H1 (cell line): ENCODE results near the gene MACROD2. TPM values are rescaled to one million over a fixed set of nuclear protein-coding genes. Genes with fewer than 3 reads are reported as not detected.

Experiments
- CTCF ChIA-PET: fragments of 300-600 bp; sonication (Branson Sonifier 250); formaldehyde crosslinking; loops from one replicate; lab custom pipeline; 2021; ENCODE audit not compliant: partially characterized antibody; lab: Charles Lee
- POLR2A ChIA-PET: fragments of 300-600 bp; sonication (Branson Sonifier 250); formaldehyde crosslinking; loops from one replicate; lab custom pipeline; 2021; ENCODE audit warnings: inconsistent platforms; ENCODE audit not compliant: partially characterized antibody; lab: Charles Lee
- DNase-seq, 2 experiments: peaks; one replicate each; pipeline versions ENCODE4 v3.0.0 to v3.0.0-alpha.2; 2010 to 2022; ENCODE audit warnings: low spot score in 2 of 2, low read depth in 1 of 2, mixed read lengths in 1 of 2
- FAIRE-seq: peaks from 2 replicates; lab custom pipeline; 2011; peaks lifted over from hg19 to GRCh38; lab: Jason Lieb, UNC
- H2AFZ ChIP-seq: 2 replicates; pipeline ENCODE4 v1.8.1; 2012; ENCODE audit warnings: low read length, inconsistent platforms
- H2AK5ac ChIP-seq: 2 replicates; pipeline ENCODE4 v1.6.1; 2013; ENCODE audit warnings: low read depth, low read length
- H2BK120ac ChIP-seq: replicated peaks from 2 replicates; pipeline ENCODE3; 2013; ENCODE audit warnings: low read depth, low read length, inconsistent platforms
- H2BK12ac ChIP-seq: 2 replicates; pipeline ENCODE4 v1.6.1; 2013; ENCODE audit warnings: low read depth, low read length
- H2BK15ac ChIP-seq: 2 replicates; pipeline ENCODE4 v1.6.1; 2013; ENCODE audit warnings: low read length
- H2BK20ac ChIP-seq: 2 replicates; pipeline ENCODE4 v1.6.1; 2013; ENCODE audit warnings: low read length
- H2BK5ac ChIP-seq: 2 replicates; pipeline ENCODE4 v1.6.1; 2013; ENCODE audit warnings: low read depth, low read length
- H3K14ac ChIP-seq: 2 replicates; pipeline ENCODE4 v1.6.1; 2013; ENCODE audit warnings: inconsistent platforms; ENCODE audit not compliant: insufficient read length
- H3K18ac ChIP-seq: 2 replicates; pipeline ENCODE4 v1.6.1; 2013; ENCODE audit warnings: low read length; ENCODE audit errors: extremely low read depth
- H3K23ac ChIP-seq: 2 replicates; pipeline ENCODE4 v1.6.1; 2013; ENCODE audit warnings: inconsistent platforms; ENCODE audit not compliant: insufficient read length
- H3K23me2 ChIP-seq: 2 replicates; pipeline ENCODE4 v1.6.1; 2013; ENCODE audit warnings: low read depth, low read length
- H3K27ac ChIP-seq: 2 replicates; pipeline ENCODE4 v1.6.1; 2011; ENCODE audit warnings: low read depth, low read length, inconsistent platforms
- H3K27me3 ChIP-seq, 4 experiments: replicated peaks in 1 of 4; 1 replicate in 1 of 4; 2 replicates in 3 of 4; pipeline versions ENCODE4 v1.6.1 to v1.8.1; 2011 to 2013; ENCODE audit warnings: low read length in 3 of 4, mild to moderate bottlenecking in 3 of 4, inconsistent platforms in 2 of 4, mixed read lengths in 2 of 4, moderate library complexity in 1 of 4; ENCODE audit not compliant: control insufficient read depth in 3 of 4, insufficient read depth in 3 of 4; ENCODE audit errors: extremely low read depth in 1 of 4
- H3K36me3 ChIP-seq, 4 experiments: 2 replicates each; pipeline versions ENCODE4 v1.6.1 to v1.8.1; 2011 to 2013; ENCODE audit warnings: mild to moderate bottlenecking in 4 of 4, low read length in 3 of 4, moderate library complexity in 2 of 4, control low read depth in 1 of 4, inconsistent platforms in 1 of 4; ENCODE audit not compliant: insufficient read depth in 4 of 4, control insufficient read depth in 2 of 4
- H3K4ac ChIP-seq: replicated peaks from 2 replicates; pipeline ENCODE3; 2013; ENCODE audit warnings: low read length, low read depth, mixed read lengths, inconsistent platforms; ENCODE audit not compliant: insufficient read length
- H3K4me1 ChIP-seq, 4 experiments: replicated peaks in 1 of 4; 1 replicate in 1 of 4; 2 replicates in 3 of 4; pipeline versions ENCODE4 v1.6.1 to v1.8.1; 2011 to 2013; ENCODE audit warnings: low read length in 3 of 4, inconsistent platforms in 2 of 4, mixed read lengths in 1 of 4; ENCODE audit not compliant: insufficient read depth in 4 of 4, control insufficient read depth in 3 of 4
- H3K4me2 ChIP-seq, 2 experiments: 2 replicates each; pipeline versions ENCODE4 v1.6.1 to v1.8.1; 2011 to 2013; ENCODE audit warnings: low read depth in 2 of 2, low read length in 2 of 2, control low read depth in 1 of 2, inconsistent platforms in 1 of 2, mild to moderate bottlenecking in 1 of 2; ENCODE audit not compliant: insufficient read depth in 1 of 2
- H3K4me3 ChIP-seq, 4 experiments: fragments of 200-600, 300-600 bp in 1 of 4; sonication (generic), shearing (Covaris generic), sonication (Bioruptor Twin) in 1 of 4; 2 replicates each; pipeline versions ENCODE4 v1.5.1 to v1.8.1; 2011 to 2016; ENCODE audit warnings: low read length in 4 of 4, low read depth in 3 of 4, control low read depth in 2 of 4, inconsistent platforms in 2 of 4, mild to moderate bottlenecking in 2 of 4, mixed read lengths in 1 of 4, moderate library complexity in 1 of 4; ENCODE audit not compliant: insufficient read depth in 2 of 4; ENCODE audit errors: extremely low read depth in 1 of 4
- H3K56ac ChIP-seq: replicated peaks from 2 replicates; pipeline ENCODE3; 2013; ENCODE audit warnings: low read depth, mild to moderate bottlenecking, mixed read lengths, low read length, inconsistent platforms; ENCODE audit not compliant: insufficient read length
- H3K79me1 ChIP-seq: 2 replicates; pipeline ENCODE4 v1.6.1; 2013; ENCODE audit warnings: low read depth, low read length, control low read depth
- H3K79me2 ChIP-seq, 2 experiments: 2 replicates each; pipeline versions ENCODE4 v1.6.1 to v1.8.1; 2012 to 2013; ENCODE audit warnings: low read length in 2 of 2, mild to moderate bottlenecking in 2 of 2, inconsistent platforms in 1 of 2; ENCODE audit not compliant: insufficient read depth in 2 of 2, control insufficient read depth in 1 of 2
- H3K9ac ChIP-seq, 4 experiments: replicated peaks in 1 of 4; 1 replicate in 1 of 4; 2 replicates in 3 of 4; pipeline versions ENCODE4 v1.6.1 to v1.8.1; 2011 to 2013; ENCODE audit warnings: low read depth in 3 of 4, low read length in 3 of 4, control low read depth in 2 of 4, mild to moderate bottlenecking in 2 of 4, moderate library complexity in 2 of 4, inconsistent platforms in 1 of 4; ENCODE audit errors: extremely low read depth in 1 of 4
- H3K9me3 ChIP-seq, 2 experiments: 2 replicates each; pipeline versions ENCODE4 v1.6.1 to v1.8.1; 2012 to 2013; ENCODE audit warnings: mild to moderate bottlenecking in 2 of 2, moderate library complexity in 2 of 2, control low read depth in 1 of 2, inconsistent platforms in 1 of 2, low read depth in 1 of 2, low read length in 1 of 2, mixed read lengths in 1 of 2; ENCODE audit not compliant: insufficient read depth in 2 of 2
- H4K20me1 ChIP-seq, 2 experiments: replicated peaks in 1 of 2; 2 replicates each; pipeline versions ENCODE3 to v1.8.1; 2011 to 2013; ENCODE audit warnings: inconsistent platforms in 2 of 2, low read length in 2 of 2, mild to moderate bottlenecking in 1 of 2; ENCODE audit not compliant: insufficient read depth in 2 of 2, control insufficient read depth in 1 of 2
- H4K5ac ChIP-seq: 2 replicates; pipeline ENCODE4 v1.6.1; 2013; ENCODE audit warnings: low read length, low read depth, mixed read lengths, inconsistent platforms; ENCODE audit not compliant: insufficient read length
- H4K8ac ChIP-seq: 2 replicates; pipeline ENCODE4 v1.8.0; 2013; ENCODE audit warnings: mild to moderate bottlenecking, moderate library complexity, low read length, inconsistent platforms; ENCODE audit not compliant: insufficient read depth; ENCODE audit errors: extremely low read depth
- H4K91ac ChIP-seq: replicated peaks from 2 replicates; pipeline ENCODE3; 2013; ENCODE audit warnings: low read length, mixed read lengths, inconsistent platforms; ENCODE audit not compliant: insufficient read length
- BACH1 ChIP-seq: IDR thresholded peaks from 2 replicates; pipeline ENCODE4 v1.6.1; 2012; ENCODE audit warnings: low read length, improper control_type of control experiment
- CBX5 ChIP-seq: fragments of 300-800, 300-1000 bp; sonication (generic); IDR thresholded peaks from 2 replicates; pipeline ENCODE4 v1.7.1; 2016; ENCODE audit warnings: antibody characterized with exemption, low read length, low read depth
- CBX8 ChIP-seq: fragments of 300-800, 300-1000 bp; sonication (generic); IDR thresholded peaks from 2 replicates; pipeline ENCODE4 v1.7.1; 2016; ENCODE audit warnings: low read depth, low read length, borderline replicate concordance
- CTBP2 ChIP-seq: IDR thresholded peaks from 2 replicates; pipeline ENCODE4 v1.7.0; 2011; ENCODE audit warnings: borderline replicate concordance, mild to moderate bottlenecking, moderate library complexity, mixed read lengths, low read length; ENCODE audit not compliant: insufficient read depth, insufficient read length
- E2F6 ChIP-seq: IDR thresholded peaks from 2 replicates; pipeline ENCODE4 v1.6.1; 2012; ENCODE audit warnings: inconsistent platforms
- EP300 ChIP-seq, 2 experiments: IDR thresholded peaks; 1 replicate in 1 of 2; 2 replicates in 1 of 2; pipeline ENCODE4 v1.6.1; 2011 to 2012; ENCODE audit warnings: low read depth in 2 of 2, low read length in 2 of 2, mild to moderate bottlenecking in 2 of 2, borderline replicate concordance in 1 of 2, inconsistent platforms in 1 of 2, moderate library complexity in 1 of 2
- EZH2 ChIP-seq: fragments of 200-600 bp; sonication (generic); IDR thresholded peaks from 2 replicates; pipeline ENCODE4 v1.7.1; 2012; ENCODE audit warnings: low read depth, mild to moderate bottlenecking, moderate library complexity, low read length, inconsistent platforms; ENCODE audit not compliant: severe bottlenecking
- FOSL1 ChIP-seq: IDR thresholded peaks from 2 replicates; pipeline ENCODE4 v1.6.1; 2011; ENCODE audit warnings: mild to moderate bottlenecking, low read depth, low read length, moderate library complexity; ENCODE audit not compliant: insufficient read depth
- KDM5A ChIP-seq: fragments of 200-600 bp; IDR thresholded peaks from 2 replicates; pipeline ENCODE4 v1.7.1; 2012; ENCODE audit warnings: mild to moderate bottlenecking, low read length, inconsistent platforms, mixed read lengths
- MAFK ChIP-seq: IDR thresholded peaks from 2 replicates; pipeline ENCODE4 v1.6.1; 2012; ENCODE audit warnings: low read depth, mild to moderate bottlenecking, improper control_type of control experiment, low read length
- POU5F1 ChIP-seq: IDR thresholded peaks from 2 replicates; pipeline ENCODE4 v1.6.1; 2011; ENCODE audit warnings: low read depth, mild to moderate bottlenecking, low read length, moderate library complexity
- SIN3A ChIP-seq, 2 experiments: IDR thresholded peaks in 1 of 2; conservative IDR thresholded peaks in 1 of 2; 2 replicates each; pipeline ENCODE4 v1.6.1; 2011 to 2012; ENCODE audit warnings: low read length in 2 of 2, improper control_type of control experiment in 1 of 2, low read depth in 1 of 2, mild to moderate bottlenecking in 1 of 2
- ZNF274 ChIP-seq: IDR thresholded peaks from 2 replicates; pipeline ENCODE4 v1.7.0; 2012; ENCODE audit warnings: low read length, borderline replicate concordance; ENCODE audit errors: extremely low read depth
- WGBS, 2 experiments: shearing (Covaris generic) in 1 of 2; methylation state at CpG; one replicate each; pipeline versions ENCODE4 v1.1.6 to v1.1.7; 2013 to 2015; ENCODE audit warnings: low lambda C conversion rate in 2 of 2, mixed read lengths in 2 of 2, inconsistent platforms in 1 of 2, low coverage in 1 of 2, missing lambda C conversion rate in 1 of 2; ENCODE audit not compliant: insufficient replicate concordance in 2 of 2, insufficient coverage in 1 of 2, insufficient read length in 1 of 2; ENCODE audit errors: extremely low coverage in 1 of 2, missing lambda C conversion rate in 1 of 2; 5-methylcytosine and 5-hydroxymethylcytosine counted together
- polyA plus RNA-seq, 7 experiments: library from polyadenylated mRNA; depleted of rRNA in 3 of 7; stranded (reverse) in 5 of 7; unstranded in 2 of 7; fragments of >200 nt in 5 of 7; fragments of 200-250 nt in 2 of 7; gene quantifications; 1 replicate in 5 of 7; 2 replicates in 1 of 7; 4 replicates in 1 of 7; pipeline versions ENCODE4 v1.2.1 to v1.2.3, GENCODE V29; 2011 to 2013; ENCODE audit warnings: missing spikeins in 2 of 7, mixed read lengths in 2 of 7
- total RNA-seq: library from RNA; stranded (reverse); fragmentation: NEBNext Ultra II Directional; extraction: Animal tissue kit (Norgen Biotek cat#: 25700); gene quantifications from 2 replicates; pipeline ENCODE4 v1.2.1, GENCODE V29; 2021

MACROD2 gene
- total and polyA plus RNA-seq, 2 of the 8 experiments (the other 6 are each of a cell fraction or from before 2014, with no cell fraction given), result 0.70 to 3.9 TPM

GRCh38 chr20:14220986-14221385 lies 225.7 kb downstream of the MACROD2 start:
- 85% methylated on average over 1 of the region's 1 CpG; no CpG with 5 or more reads in 1 of the 2 experiments for WGBS, 2 experiments
- no peak overlapping the region for H3K9ac ChIP-seq
- H3K23ac ChIP-seq, result no peak overlapping the region
- H3K4ac ChIP-seq, result no peak overlapping the region
- H3K4me2 ChIP-seq, result no peak overlapping the region
- H2AK5ac ChIP-seq, result no peak overlapping the region
- no peak overlapping the region for H2BK15ac ChIP-seq
- no peaks in the 10 kb centered on the region for H4K20me1 ChIP-seq
- no peak overlapping the region for H4K91ac ChIP-seq
- no peak overlapping the region for H3K56ac ChIP-seq
- ChIA-PET CTCF (interaction anchor here (1.2 kb wide), 1 partner anchor 27 kb away, joined by 3 read pairs; no protein-coding TSS in a partner anchor), POLR2A (no interaction called here)
- DNase-seq (no peak), FAIRE-seq (no peak)
- H3K36me3 ChIP-seq, result no peaks in the 10 kb centered on the region
- no peak overlapping the region for H2BK120ac ChIP-seq
- H3K27ac ChIP-seq, result no peak overlapping the region
- H3K9me3 ChIP-seq, result no peaks in the 10 kb centered on the region
- H3K14ac ChIP-seq, result no peak overlapping the region
- H3K79me1 ChIP-seq, result no peaks in the 10 kb centered on the region
- no peak overlapping the region for H2BK5ac ChIP-seq
- no peak overlapping the region for H4K5ac ChIP-seq
- no peaks in the 10 kb centered on the region for H3K27me3 ChIP-seq
- H2BK12ac ChIP-seq, result no peak overlapping the region
- H3K79me2 ChIP-seq, result no peaks in the 10 kb centered on the region
- peak overlapping the region; percentile 42; the same call in 1 of the 2 replicates for H2AFZ ChIP-seq
- H2BK20ac ChIP-seq, result no peak overlapping the region
- H3K4me3 ChIP-seq, result no peak overlapping the region
- peaks cover 0 to 7% (median 1%) of the 10 kb centered on the region in 4 experiments; a peak in 4 of 7 replicates for H3K4me1 ChIP-seq
- H3K23me2 ChIP-seq, result no peaks in the 10 kb centered on the region
- no peak overlapping the region for H3K18ac ChIP-seq
- H4K8ac ChIP-seq, result no peak overlapping the region
- TF ChIP-seq SIN3A (conservative IDR thresholded peaks at IDR 0.05 in 1 of 2, IDR thresholded peaks at IDR 0.05 in 1 of 2; ENCODE audit: low read depth in 1 of 2, low read length in 2 of 2), result no peak
- TF ChIP-seq CBX5, result no peak
- no peak for TF ChIP-seq KDM5A
- TF ChIP-seq CTBP2, result no peak
- no peak for TF ChIP-seq POU5F1
- no peak for TF ChIP-seq E2F6
- TF ChIP-seq EP300 (IDR thresholded peaks at IDR 0.05; ENCODE audit: borderline replicate concordance in 1 of 2, low read depth in 2 of 2, low read length in 2 of 2), result no peak
- TF ChIP-seq CBX8, result no peak
- no peak for TF ChIP-seq MAFK
- TF ChIP-seq BACH1, result no peak
- TF ChIP-seq FOSL1, result no peak
- no peak for TF ChIP-seq ZNF274
- no peak for TF ChIP-seq EZH2
